GM19455 (cell line): ENCODE results near the gene MGMT.
A peak's percentile ranks its signal among the peaks of the same experiment; 100 is the strongest.

Experiments used
- ATAC-seq: cut with Tn5 transposase; IDR thresholded peaks from one replicate; pipeline ENCODE4 v1.9.1; 2021; ENCODE audit not compliant: unreplicated experiment

The MGMT gene

GRCh38 chr10:129538236-129538635 is 71.2 kb downstream of the MGMT start:
- no peak for ATAC-seq

GRCh38 chr10:129541200-129541599 is 74.2 kb downstream of the MGMT start:
- ATAC-seq, result no peak

- no peak for ATAC-seq
Observed at GRCh38 chr10:129541748-129542487, 74.9 kb downstream of the MGMT start.

- ATAC-seq, result no peak
Observed at GRCh38 chr10:129542589-129542988, 75.5 kb downstream of the MGMT start.

- ATAC-seq, result no peak
Observed at GRCh38 chr10:129544205-129545202, 77.5 kb downstream of the MGMT start.

- no peak for ATAC-seq
Observed at GRCh38 chr10:129545261-129545660, 78.2 kb downstream of the MGMT start.

GRCh38 chr10:129546106-129546505 is 79.1 kb downstream of the MGMT start:
- no peak for ATAC-seq

- ATAC-seq, result no peak
Observed at GRCh38 chr10:129547608-129548007, 80.6 kb downstream of the MGMT start.

- ATAC-seq, result no peak
Observed at GRCh38 chr10:129548600-129548999, 81.6 kb downstream of the MGMT start.

GRCh38 chr10:129550076-129550475 is 83.0 kb downstream of the MGMT start:
- ATAC-seq, result no peak

- no peak for ATAC-seq
Observed at GRCh38 chr10:129550658-129551057, 83.6 kb downstream of the MGMT start.

GRCh38 chr10:129552119-129552518 is 85.1 kb downstream of the MGMT start:
- ATAC-seq, result peak; percentile 78

- no peak for ATAC-seq
Observed at GRCh38 chr10:129553928-129554327, 86.9 kb downstream of the MGMT start.

GRCh38 chr10:129556316-129556715 is 89.3 kb downstream of the MGMT start:
- no peak for ATAC-seq

GRCh38 chr10:129560361-129560760 is 93.3 kb downstream of the MGMT start:
- no peak for ATAC-seq

- no peak for ATAC-seq
Observed at GRCh38 chr10:129562487-129562886, 95.4 kb downstream of the MGMT start.

GRCh38 chr10:129564923-129565322 is 97.9 kb downstream of the MGMT start:
- no peak for ATAC-seq

- ATAC-seq, result no peak
Observed at GRCh38 chr10:129568583-129569344, 101.7 kb downstream of the MGMT start.

- no peak for ATAC-seq
Observed at GRCh38 chr10:129570185-129570584, 103.1 kb downstream of the MGMT start.

GRCh38 chr10:129579228-129579627 is 112.2 kb downstream of the MGMT start:
- ATAC-seq, result no peak

GRCh38 chr10:129580010-129580409 is 113.0 kb downstream of the MGMT start:
- ATAC-seq, result no peak
